WI38 (cell line): ENCODE results near the gene MRGPRF.
"Not testable (repeated sequence)": the region's sequence is repeated elsewhere in the genome, so short reads cannot be mapped to it uniquely, and the experiment has no call there.

Experiments used
- H3K4me3 ChIP-seq: 2 replicates; pipeline ENCODE4 v1.5.1; 2011; ENCODE audit warnings: low read depth, mild to moderate bottlenecking, control low read depth, low read length
- CTCF ChIP-seq: IDR thresholded peaks from 2 replicates; pipeline ENCODE4 v1.5.1; 2012; ENCODE audit warnings: low read depth, mild to moderate bottlenecking, control low read depth, low read length

Gene MRGPRF

GRCh38 chr11:69000831-69001242, 12.2 kb downstream of the MRGPRF start:
- H3K4me3 ChIP-seq, result no peak overlapping the region
- peak; percentile 61 for TF ChIP-seq CTCF

- H3K4me3 ChIP-seq, result no peak overlapping the region
- no peak for TF ChIP-seq CTCF
Observed at GRCh38 chr11:69000391-69000790, 12.7 kb downstream of the MRGPRF start.

DNA sequence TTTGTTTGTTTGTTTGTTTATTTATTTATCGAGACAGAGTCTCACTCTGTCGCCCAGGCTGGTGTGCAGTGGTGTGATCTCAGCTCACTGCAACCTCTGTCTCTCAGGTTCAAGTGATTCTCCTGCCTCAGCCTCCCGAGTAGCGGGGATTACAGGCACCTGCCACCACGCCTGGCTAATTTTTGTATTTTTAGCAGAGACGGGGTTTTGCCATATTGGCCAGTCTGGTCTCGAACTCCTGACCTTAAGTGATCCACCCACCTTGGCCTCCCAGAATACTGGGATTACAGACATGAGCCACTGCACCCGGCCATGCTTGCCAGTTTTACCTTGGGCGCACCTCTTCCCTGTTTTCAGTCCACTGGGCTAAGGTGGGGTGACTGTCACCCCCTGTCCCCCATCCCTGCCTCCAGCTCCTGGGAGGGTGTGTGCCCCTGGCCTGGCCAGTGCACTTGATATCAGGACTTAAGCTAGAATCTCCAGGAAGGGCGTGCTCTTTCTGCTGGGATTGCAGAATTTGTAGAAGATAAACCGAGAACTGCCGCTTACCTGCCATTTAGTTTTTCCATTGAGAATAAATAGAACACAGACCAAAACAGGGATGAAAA, 13.2 kb downstream of the MRGPRF start:
- H3K4me3 ChIP-seq, result not testable (repeated sequence)

DNA sequence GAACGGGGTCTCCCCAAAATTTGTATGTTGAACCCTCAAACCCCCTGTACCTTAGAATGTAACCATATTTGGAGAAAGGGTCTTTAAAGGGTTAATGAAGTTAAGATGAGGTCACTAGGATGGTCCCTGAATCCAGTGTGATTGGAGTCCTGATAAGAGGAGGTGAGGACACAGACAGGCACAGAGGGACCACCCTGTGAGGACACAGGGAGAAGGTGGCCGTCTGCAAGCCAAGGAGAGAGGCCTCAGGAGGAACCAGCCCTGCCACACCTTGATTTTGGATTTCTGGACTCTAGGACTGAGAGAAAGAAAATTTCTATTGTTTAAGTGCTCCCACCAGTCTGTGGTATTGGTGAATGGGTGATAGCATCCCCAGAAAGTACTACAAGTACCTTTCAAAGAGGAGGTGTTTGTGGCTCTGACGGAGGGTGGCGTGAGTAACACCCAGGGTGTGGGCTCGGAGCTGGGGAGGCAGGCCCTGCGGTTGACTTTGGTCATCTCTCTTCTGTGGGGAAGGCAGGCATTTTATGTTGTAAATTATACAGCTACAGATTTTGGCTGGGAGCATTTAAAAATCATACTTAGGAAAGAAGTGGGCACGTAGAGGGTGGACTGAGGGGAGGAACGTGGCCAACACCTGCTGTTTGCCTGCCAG, 13.8 kb downstream of the MRGPRF start:
- no peak for TF ChIP-seq CTCF

DNA sequence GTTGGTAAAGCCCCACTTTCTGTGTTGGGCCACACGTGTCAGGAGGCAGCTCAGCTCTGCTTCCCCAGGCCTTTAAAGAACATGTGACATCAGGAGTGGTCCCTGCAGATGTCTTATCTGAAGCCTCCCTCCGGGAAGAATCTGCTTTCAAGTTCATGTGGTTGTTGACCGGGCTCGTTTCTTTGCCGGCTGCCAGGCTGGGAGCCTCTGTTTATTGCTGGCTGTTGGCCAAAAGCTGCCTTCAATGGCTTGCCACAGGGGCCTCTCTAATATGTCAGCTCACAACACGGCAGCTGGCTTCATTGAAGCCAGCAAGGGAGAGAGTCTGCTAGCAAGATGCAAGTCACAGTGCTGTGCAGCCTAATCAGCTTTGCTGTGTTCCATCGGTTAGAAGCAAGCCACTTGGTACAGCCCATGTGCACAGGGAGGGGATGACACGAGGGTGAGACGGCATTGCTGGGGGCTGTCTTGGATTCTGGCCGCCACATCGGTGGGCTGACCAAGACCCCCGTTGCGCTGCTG, 14.6 kb downstream of the MRGPRF start:
- TF ChIP-seq CTCF, result no peak
- no peak overlapping the region for H3K4me3 ChIP-seq

More for the DNA sequence above, 13.8 kb downstream of the MRGPRF start:
- H3K4me3 ChIP-seq, result no peak overlapping the region

- H3K4me3 ChIP-seq, result no peak overlapping the region
- no peak for TF ChIP-seq CTCF
Observed at GRCh38 chr11:68997995-68998348, 15.1 kb downstream of the MRGPRF start.

DNA sequence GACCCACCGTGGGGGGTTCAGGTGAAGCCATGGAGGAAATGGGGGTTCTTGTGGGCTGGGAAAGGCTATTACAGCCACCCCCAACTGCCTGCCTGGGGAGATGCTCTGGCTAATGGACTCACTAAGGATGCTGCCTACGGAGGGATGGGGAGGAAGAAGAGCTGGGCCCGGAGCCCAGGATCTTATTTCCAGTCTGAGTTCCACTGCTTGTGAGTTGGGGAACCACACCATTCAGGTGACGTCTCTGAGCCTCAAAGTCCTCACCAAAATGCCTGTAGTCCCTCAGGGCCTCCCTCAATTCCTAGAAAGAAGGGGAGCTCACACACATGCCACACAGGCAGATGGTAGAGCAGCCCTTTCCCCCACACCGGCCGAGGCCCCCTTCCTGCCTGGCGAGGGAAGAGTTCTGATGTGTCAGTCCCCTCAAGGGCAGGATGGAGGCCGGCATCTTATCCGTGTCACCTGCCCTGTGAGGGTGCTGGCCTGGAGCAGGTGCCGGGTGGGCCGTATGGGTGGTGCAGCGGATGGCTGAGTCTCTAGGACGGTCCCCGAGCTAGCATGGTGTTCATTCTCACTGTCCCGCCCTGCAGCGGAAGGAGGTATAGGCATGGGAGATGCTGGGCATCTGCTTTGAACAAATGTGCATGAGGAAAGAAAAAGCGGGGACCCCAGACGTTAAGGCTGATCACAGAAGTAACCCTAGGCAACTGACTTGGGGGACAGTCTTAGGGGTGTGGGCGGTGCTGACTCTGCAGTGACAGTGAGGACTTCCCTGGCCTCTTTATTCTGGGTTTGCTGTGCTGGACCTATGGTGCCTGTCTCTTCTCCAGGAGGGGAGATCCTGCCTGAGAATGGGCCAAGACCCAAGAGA, 15.7 kb downstream of the MRGPRF start:
- H3K4me3 ChIP-seq, result no peak overlapping the region
- TF ChIP-seq CTCF, result no peak
